Endothelial cell of umbilical vein (primary cell): ENCODE results near the gene EPHA5. TPM values are rescaled to one million over a fixed set of nuclear protein-coding genes. Genes with fewer than 3 reads are reported as not detected.

Experiments
- BruUV-seq: library from RNA; stranded (reverse); fragments of 400-500 nt; replicated peaks from 2 replicates; lab custom pipeline; 2021; lab: Mats Ljungman, UMichigan
- CTCF ChIA-PET: fragments of 300-600, 350-600 bp; sonication (Branson Sonifier 250); formaldehyde crosslinking; loops from one replicate; lab custom pipeline; 2021; ENCODE audit warnings: antibody characterized with exemption, inconsistent platforms; lab: Charles Lee
- POLR2A ChIA-PET: fragments of 300-600, 350-600 bp; sonication (Branson Sonifier 250); formaldehyde crosslinking; loops from one replicate; lab custom pipeline; 2021; ENCODE audit warnings: antibody characterized with exemption, inconsistent platforms; lab: Charles Lee
- DNase-seq: peaks from one replicate; pipeline ENCODE4 v3.0.0-alpha.2; 2011; ENCODE audit warnings: low read depth, low spot score
- FAIRE-seq: peaks from 2 replicates; lab custom pipeline; 2011; peaks lifted over from hg19 to GRCh38; lab: Jason Lieb, UNC
- H2AFZ ChIP-seq: 2 replicates; pipeline ENCODE4 v1.6.0; 2012; ENCODE audit warnings: low read depth, low read length, control low read depth, inconsistent platforms
- H3K27ac ChIP-seq: 2 replicates; pipeline ENCODE4 v1.5.1; 2011; ENCODE audit warnings: low read depth, mild to moderate bottlenecking, control low read depth, low read length, moderate library complexity; ENCODE audit not compliant: insufficient read depth
- H3K27me3 ChIP-seq, 2 experiments: 2 replicates each; pipeline versions ENCODE4 v1.6.0 to v1.6.1; 2011; ENCODE audit warnings: low read length in 2 of 2, mixed read lengths in 1 of 2; ENCODE audit not compliant: control insufficient read depth in 2 of 2, insufficient read depth in 2 of 2
- H3K36me3 ChIP-seq, 2 experiments: 2 replicates in 1 of 2; 3 replicates in 1 of 2; pipeline ENCODE4 v1.5.1; 2011; ENCODE audit warnings: low read length in 2 of 2, mild to moderate bottlenecking in 1 of 2, moderate library complexity in 1 of 2; ENCODE audit not compliant: control insufficient read depth in 2 of 2, insufficient read depth in 2 of 2; ENCODE audit errors: extremely low read depth in 1 of 2
- H3K4me1 ChIP-seq: 3 replicates; pipeline ENCODE4 v1.5.1; 2011; ENCODE audit warnings: mild to moderate bottlenecking, low read length; ENCODE audit not compliant: control insufficient read depth, insufficient read depth; ENCODE audit errors: extremely low read depth
- H3K4me2 ChIP-seq: 2 replicates; pipeline ENCODE4 v1.6.1; 2011; ENCODE audit warnings: low read length, control low read depth, mixed read lengths; ENCODE audit not compliant: insufficient read depth
- H3K4me3 ChIP-seq, 3 experiments: fragments of 200-600 bp in 1 of 3; sonication (generic), shearing (Covaris generic) in 1 of 3; replicated peaks in 1 of 3; 2 replicates each; pipeline ENCODE4 v1.5.1; 2011 to 2016; ENCODE audit warnings: control low read depth in 3 of 3, low read length in 3 of 3, mild to moderate bottlenecking in 2 of 3, inconsistent platforms in 1 of 3, low read depth in 1 of 3, moderate library complexity in 1 of 3; ENCODE audit not compliant: insufficient read depth in 1 of 3
- H3K79me2 ChIP-seq: 2 replicates; pipeline ENCODE4 v1.6.0; 2012; ENCODE audit warnings: low read length, inconsistent platforms; ENCODE audit not compliant: control insufficient read depth, insufficient read depth
- H3K9ac ChIP-seq: replicated peaks from 2 replicates; pipeline ENCODE3; 2011; ENCODE audit warnings: low read length, control low read depth; ENCODE audit not compliant: insufficient read depth; ENCODE audit errors: extremely low read depth
- H3K9me1 ChIP-seq: replicated peaks from 3 replicates; pipeline ENCODE4 v1.6.0; 2011; ENCODE audit warnings: mild to moderate bottlenecking, low read length; ENCODE audit not compliant: control insufficient read depth, insufficient read depth; ENCODE audit errors: extremely low read depth
- H3K9me3 ChIP-seq: replicated peaks from 2 replicates; pipeline ENCODE4 v1.5.1; 2012; ENCODE audit warnings: low read length, inconsistent platforms; ENCODE audit not compliant: control insufficient read depth, insufficient read depth
- H4K20me1 ChIP-seq: replicated peaks from 2 replicates; pipeline ENCODE3; 2011; ENCODE audit warnings: mild to moderate bottlenecking, low read length; ENCODE audit not compliant: control insufficient read depth, insufficient read depth; ENCODE audit errors: extremely low read depth
- CTCF ChIP-seq, 2 donors: IDR thresholded peaks; 1 replicate in 1 of 2; 2 replicates in 1 of 2; pipeline ENCODE4 v1.5.1; 2011; ENCODE audit warnings: low read length in 2 of 2, mild to moderate bottlenecking in 2 of 2, moderate library complexity in 2 of 2, control low read depth in 1 of 2, inconsistent platforms in 1 of 2, low read depth in 1 of 2; ENCODE audit not compliant: insufficient read depth in 1 of 2; ENCODE audit errors: extremely low read depth in 1 of 2
- EZH2 ChIP-seq: IDR thresholded peaks from 2 replicates; pipeline ENCODE4 v1.6.1; 2012; ENCODE audit warnings: borderline replicate concordance, low read depth, mild to moderate bottlenecking, moderate library complexity, low read length, inconsistent platforms; ENCODE audit not compliant: severe bottlenecking
- FOS ChIP-seq: IDR thresholded peaks from 2 replicates; pipeline ENCODE4 v1.6.1; 2011; ENCODE audit warnings: mild to moderate bottlenecking, low read length, moderate library complexity, borderline replicate concordance; ENCODE audit not compliant: insufficient read depth
- GATA2 ChIP-seq: IDR thresholded peaks from 2 replicates; pipeline ENCODE4 v1.7.0; 2011; ENCODE audit warnings: low read depth, mild to moderate bottlenecking, moderate library complexity, mixed read lengths, low read length; ENCODE audit not compliant: insufficient read length, insufficient read depth
- JUN ChIP-seq: IDR thresholded peaks from 2 replicates; pipeline ENCODE4 v1.6.1; 2011; ENCODE audit warnings: borderline replicate concordance, low read depth; ENCODE audit not compliant: insufficient read length, insufficient read depth
- MAX ChIP-seq: IDR thresholded peaks from 2 replicates; pipeline ENCODE4 v1.6.1; 2011; ENCODE audit not compliant: insufficient read depth, insufficient read length
- MYC ChIP-seq: IDR thresholded peaks from one replicate; pipeline ENCODE4 v1.6.1; 2011; ENCODE audit warnings: mild to moderate bottlenecking, low read depth, low read length
- POLR2A ChIP-seq: IDR thresholded peaks from 2 replicates; pipeline ENCODE4 v1.6.1; 2012; ENCODE audit warnings: low read depth, mild to moderate bottlenecking, control low read depth, low read length
- POLR2AphosphoS5 ChIP-seq: IDR thresholded peaks from 2 replicates; pipeline ENCODE4 v1.6.1; 2012; ENCODE audit warnings: low read depth, mild to moderate bottlenecking, control low read depth, low read length, moderate library complexity; ENCODE audit not compliant: insufficient read depth
- dilution Hi-C: fragments of 300-500 bp; cut with MboI; formaldehyde crosslinking; loops from one replicate; pipeline ENCODE4 v1.15.0; 2019; ENCODE audit warnings: low sequenced_read_pairs; ENCODE audit not compliant: extremely low pct_ligation_motif_present
- intact Hi-C: fragments of 100-400 bp; cut with micrococcal nuclease; formaldehyde crosslinking; loops from one replicate; pipeline ENCODE4 v1.10.0; 2022
- polyA plus RNA-seq, 4 experiments: library from polyadenylated mRNA; depleted of rRNA in 3 of 4; stranded (reverse) in 3 of 4; unstranded in 1 of 4; fragments of >200 nt; gene quantifications; 2 replicates each; pipeline versions ENCODE4 v1.2.1 to v1.2.3, GENCODE V29; 2011 to 2012; ENCODE audit warnings: missing spikeins in 1 of 4
- total RNA-seq: library from RNA; stranded (reverse); gene quantifications from 2 replicates; pipeline ENCODE4 v1.2.3, GENCODE V29; 2021

The EPHA5 gene
- total and polyA plus RNA-seq, 2 donors (not counting 3 experiments of a cell fraction or from before 2014, with no cell fraction given) = 0.31 to 0.39 TPM

- ChIA-PET POLR2A (no interaction called here), CTCF (no interaction called here)
- Histone ChIP-seq H2AFZ (no peak overlapping the region), H3K27me3 (no peaks in the 10 kb centered on the region), H3K4me2 (no peak overlapping the region), H3K36me3 (no peaks in the 10 kb centered on the region), H3K79me2 (no peaks in the 10 kb centered on the region), H3K4me1 (no peaks in the 10 kb centered on the region), H3K9me3 (no peaks in the 10 kb centered on the region), H3K4me3 (no peak overlapping the region), H4K20me1 (no peaks in the 10 kb centered on the region), H3K9me1 (peaks cover 2% of the 10 kb centered on the region), H3K27ac (no peak overlapping the region), H3K9ac (no peak overlapping the region)
- no peak for DNase-seq
- FAIRE-seq = no peak
- BruUV-seq = no TSS peak
- dilution Hi-C loops = no loop called here
- TF ChIP-seq EZH2 = no peak
- no peak for TF ChIP-seq POLR2A
- TF ChIP-seq POLR2AphosphoS5 = no peak
- no peak for TF ChIP-seq FOS
- no peak for TF ChIP-seq MYC
- TF ChIP-seq MAX = no peak
- TF ChIP-seq GATA2 = no peak
- no peak for TF ChIP-seq JUN
- TF ChIP-seq CTCF (IDR thresholded peaks at IDR 0.05; ENCODE audit: extremely low read depth in 1 of 2, insufficient read depth in 1 of 2, low read depth in 1 of 2, low read length in 2 of 2) = no peak
- intact Hi-C loops = no loop called here
Measured at GRCh38 chr4:65646136-65646535, 24.2 kb downstream of the EPHA5 start.
